K562 (cell line): Measurements from ENCODE around the gene BMS1.

Experiments
- FOXJ2 ChIP-seq: fragments of 200-800 bp; sonication (Bioruptor generic); IDR thresholded peaks from 2 replicates; pipeline ENCODE4 v1.6.1; 2016; ENCODE audit warnings: missing genetic modification characterization, missing compliant biosample characterization
- IRF1 ChIP-seq: sonication (generic); formaldehyde crosslinking; IDR thresholded peaks from 2 replicates; pipeline ENCODE4 v1.8.0; 2022; ENCODE audit warnings: missing genetic modification reagents, mild to moderate bottlenecking, borderline replicate concordance
- JUND ChIP-seq, 2 experiments: IDR thresholded peaks; 2 replicates in 1 of 2; 3 replicates in 1 of 2; pipeline ENCODE4 v1.6.1; 2011; ENCODE audit warnings: borderline replicate concordance in 2 of 2, low read depth in 2 of 2, low read length in 2 of 2, improper control_type of control experiment in 1 of 2, missing biosample characterization in 1 of 2, missing genetic modification characterization in 1 of 2, missing genetic modification reagents in 1 of 2
- PML ChIP-seq: IDR thresholded peaks from 2 replicates; pipeline ENCODE4 v1.6.1; 2012; ENCODE audit warnings: low read length, inconsistent platforms
- POLR2AphosphoS5 ChIP-seq: IDR thresholded peaks from 2 replicates; pipeline ENCODE4 v1.6.1; 2011; ENCODE audit warnings: mild to moderate bottlenecking, low read depth, low read length, moderate library complexity; ENCODE audit not compliant: control insufficient read depth, insufficient read depth
- ZNF224 ChIP-seq: sonication (generic); formaldehyde crosslinking; IDR thresholded peaks from 2 replicates; pipeline ENCODE4 v1.8.0; 2022; ENCODE audit warnings: mild to moderate bottlenecking, missing genetic modification reagents

- TF ChIP-seq JUND (IDR thresholded peaks at IDR 0.05; ENCODE audit: borderline replicate concordance, low read depth, low read length) (no peak), JUND (tag; IDR thresholded peaks at IDR 0.05; ENCODE audit: borderline replicate concordance, low read depth, low read length) (no peak), IRF1 (CRISPR knock-in tag) (no peak), POLR2AphosphoS5 (no peak), PML (no peak), FOXJ2 (tag) (no peak), ZNF224 (no peak)
These were observed 76.7 kb downstream of the BMS1 start for GRCh38 chr10:42859256-42859655.
